HG03095 (cell line): ENCODE data around the gene CSMD2.

ENCODE experiments used
- ATAC-seq: cut with Tn5 transposase; IDR thresholded peaks from one replicate; pipeline ENCODE4 v1.9.1; 2021; ENCODE audit warnings: moderate library complexity; ENCODE audit not compliant: unreplicated experiment

CSMD2 gene

GRCh38 chr1:33577663-33578062, 587.4 kb downstream of the CSMD2 start:
- no peak for ATAC-seq

GRCh38 chr1:33576821-33577599, 588.0 kb downstream of the CSMD2 start:
- no peak for ATAC-seq

- ATAC-seq: no peak
Measured at GRCh38 chr1:33575324-33575879, 589.6 kb downstream of the CSMD2 start.

GRCh38 chr1:33573661-33574060, 591.4 kb downstream of the CSMD2 start:
- ATAC-seq: no peak

- no peak for ATAC-seq
Measured at GRCh38 chr1:33572387-33572786, 592.6 kb downstream of the CSMD2 start.

- ATAC-seq: no peak
Measured at GRCh38 chr1:33569331-33569730, 595.7 kb downstream of the CSMD2 start.

- ATAC-seq: no peak
Measured at GRCh38 chr1:33563699-33564098, 601.3 kb downstream of the CSMD2 start.

GRCh38 chr1:33562563-33562962, 602.5 kb downstream of the CSMD2 start:
- no peak for ATAC-seq

GRCh38 chr1:33561576-33561975, 603.5 kb downstream of the CSMD2 start:
- no peak for ATAC-seq

- ATAC-seq: no peak
Measured at GRCh38 chr1:33560680-33561079, 604.4 kb downstream of the CSMD2 start.

- no peak for ATAC-seq
Measured at GRCh38 chr1:33548721-33549120, 616.3 kb downstream of the CSMD2 start.

- ATAC-seq: no peak
Measured at GRCh38 chr1:33548319-33548718, 616.7 kb downstream of the CSMD2 start.

- no peak for ATAC-seq
Measured at GRCh38 chr1:33547576-33547975, 617.5 kb downstream of the CSMD2 start.

- no peak for ATAC-seq
Measured at GRCh38 chr1:33541966-33542365, 623.1 kb downstream of the CSMD2 start.

- no peak for ATAC-seq
Measured at GRCh38 chr1:33537885-33538284, 627.1 kb downstream of the CSMD2 start.

- no peak for ATAC-seq
Measured at GRCh38 chr1:33535334-33535733, 629.7 kb downstream of the CSMD2 start.

GRCh38 chr1:33532936-33533335, 632.1 kb downstream of the CSMD2 start:
- no peak for ATAC-seq

GRCh38 chr1:33532250-33532649, 632.8 kb downstream of the CSMD2 start:
- no peak for ATAC-seq

- ATAC-seq: no peak
Measured at GRCh38 chr1:33529957-33530356, 635.1 kb downstream of the CSMD2 start.

GRCh38 chr1:33527934-33528333, 637.1 kb downstream of the CSMD2 start:
- no peak for ATAC-seq

GRCh38 chr1:33524586-33524985, 640.4 kb downstream of the CSMD2 start:
- no peak for ATAC-seq

- ATAC-seq: no peak
Measured at GRCh38 chr1:33519240-33519884, 645.7 kb downstream of the CSMD2 start.
